Mammary epithelial cell (primary cell): Measurements from ENCODE around the gene ZDHHC5.

Experiments used
- CTCF ChIP-seq, 2 donors: IDR thresholded peaks in 1 of 2; conservative IDR thresholded peaks in 1 of 2; 2 replicates each; pipeline ENCODE4 v1.5.1; 2011 to 2012; ENCODE audit warnings: inconsistent platforms in 2 of 2, low read length in 2 of 2, mild to moderate bottlenecking in 2 of 2, control low read depth in 1 of 2, low read depth in 1 of 2; ENCODE audit not compliant: insufficient read depth in 1 of 2; ENCODE audit errors: extremely low read depth in 1 of 2
- EZH2 ChIP-seq: IDR thresholded peaks from 2 replicates; pipeline ENCODE4 v1.6.1; 2012; ENCODE audit warnings: low read length, inconsistent platforms, borderline replicate concordance

DNA sequence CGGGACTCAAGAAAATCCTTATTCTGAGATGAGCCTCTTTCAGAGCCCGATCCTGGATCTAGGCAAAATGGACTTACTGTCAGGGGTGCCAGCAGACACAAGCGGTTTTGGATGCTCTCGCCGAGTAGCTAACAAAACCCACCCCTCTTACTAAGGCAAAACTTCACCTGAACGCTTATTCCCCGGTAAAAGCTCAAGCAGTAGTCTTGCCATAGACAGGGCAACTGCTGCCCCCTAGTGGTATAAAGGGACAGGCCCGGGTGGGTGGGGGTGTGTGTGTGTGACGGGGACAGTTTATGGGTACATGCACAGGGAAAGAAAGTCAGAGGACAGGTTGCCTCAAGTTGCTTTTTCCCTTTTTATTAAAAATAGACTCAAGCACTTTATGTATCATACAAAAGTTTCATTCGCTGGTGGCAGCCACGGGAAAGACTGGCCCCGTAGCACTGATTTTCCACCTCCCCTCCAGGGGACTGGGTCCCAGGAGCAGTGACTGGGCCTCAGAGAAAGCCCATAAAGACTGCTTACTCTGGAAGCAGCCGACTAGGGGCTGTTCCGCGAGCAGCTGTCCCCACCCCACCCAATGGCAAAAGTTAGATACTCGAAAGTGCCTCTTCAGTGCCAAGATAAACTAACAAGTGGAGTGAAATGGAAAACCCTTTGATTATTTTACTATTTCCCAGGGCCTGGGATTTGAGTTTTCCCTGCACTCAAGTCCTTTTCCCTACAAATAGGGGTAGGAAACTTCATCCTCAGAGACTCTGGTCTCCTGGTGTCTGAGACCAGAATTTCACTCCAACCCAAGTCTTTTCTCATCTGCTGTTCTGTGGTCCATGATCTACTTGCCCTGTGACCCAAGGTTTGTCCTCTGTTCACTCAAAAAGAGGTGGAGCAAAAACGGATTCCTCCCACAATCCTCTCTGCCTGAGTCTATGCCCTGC lies 22.9 kb upstream of the ZDHHC5 start:
- TF ChIP-seq CTCF (conservative IDR thresholded peaks at IDR 0.05 in 1 of 2, IDR thresholded peaks at IDR 0.05 in 1 of 2; ENCODE audit: extremely low read depth in 1 of 2, insufficient read depth in 1 of 2, low read depth in 1 of 2, low read length in 2 of 2) = peak; percentile 63 to 86
- TF ChIP-seq EZH2 = no peak
